GM18909 (cell line): ENCODE data around the gene POLD2.

Source experiments
- ATAC-seq: cut with Tn5 transposase; IDR thresholded peaks from one replicate; pipeline ENCODE4 v1.9.1; 2021; ENCODE audit warnings: mild to moderate bottlenecking; ENCODE audit not compliant: unreplicated experiment, poor library complexity

POLD2 gene

DNA sequence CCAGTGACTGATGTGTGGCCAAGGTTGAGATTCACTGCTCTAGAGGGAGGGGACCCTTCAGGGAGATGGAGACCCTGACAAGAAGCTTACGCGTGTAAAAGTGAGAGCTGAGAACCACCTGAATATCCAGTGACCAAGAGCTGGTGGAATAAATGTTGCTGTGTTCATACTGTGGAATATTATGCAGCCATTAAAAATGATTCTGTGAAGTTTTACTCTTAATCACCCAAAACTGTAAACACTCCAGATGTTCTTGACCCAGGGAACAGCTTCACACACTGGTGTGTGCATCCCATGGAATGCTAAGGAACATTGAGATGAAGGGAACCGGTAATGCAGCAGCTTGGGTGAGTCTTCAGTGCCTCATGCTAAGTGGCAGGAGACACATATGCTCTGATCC, 36.7 kb downstream of the POLD2 start:
- ATAC-seq, result no peak

GRCh38 chr7:44085546-44085945, 37.8 kb downstream of the POLD2 start:
- ATAC-seq, result no peak

GRCh38 chr7:44084701-44085100, 38.6 kb downstream of the POLD2 start:
- ATAC-seq, result no peak

GRCh38 chr7:44083796-44084195, 39.6 kb downstream of the POLD2 start:
- no peak for ATAC-seq

GRCh38 chr7:44082541-44083207, 40.7 kb downstream of the POLD2 start:
- ATAC-seq, result peak; percentile 95

DNA sequence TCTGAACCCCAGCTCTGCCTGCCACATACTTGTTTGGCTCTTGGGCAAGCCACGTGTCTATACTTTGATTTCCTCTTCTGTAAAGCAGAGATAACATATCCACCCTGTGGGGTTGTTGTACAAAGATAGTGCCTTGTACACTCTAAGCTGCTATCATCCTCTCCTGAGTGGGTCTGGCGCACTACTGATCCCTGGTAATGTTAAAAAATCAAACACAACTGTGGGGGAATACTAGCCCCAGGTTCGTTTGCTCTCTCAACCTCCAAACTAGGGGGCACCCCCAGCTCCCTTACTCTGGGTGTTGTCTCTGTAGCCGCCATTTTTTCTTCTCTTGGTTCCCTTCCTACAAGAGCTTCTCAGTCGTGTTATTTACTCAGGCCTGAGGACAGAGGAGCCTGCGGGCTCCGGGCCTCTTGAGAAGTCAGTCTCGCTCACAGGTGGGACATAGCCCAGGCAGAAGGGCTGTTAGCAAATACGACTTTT, 42.0 kb downstream of the POLD2 start:
- no peak for ATAC-seq

GRCh38 chr7:44080686-44081265, 42.6 kb downstream of the POLD2 start:
- no peak for ATAC-seq

GRCh38 chr7:44080118-44080517, 43.2 kb downstream of the POLD2 start:
- no peak for ATAC-seq

- no peak for ATAC-seq
Measured at GRCh38 chr7:44079331-44080021, 43.9 kb downstream of the POLD2 start.

DNA sequence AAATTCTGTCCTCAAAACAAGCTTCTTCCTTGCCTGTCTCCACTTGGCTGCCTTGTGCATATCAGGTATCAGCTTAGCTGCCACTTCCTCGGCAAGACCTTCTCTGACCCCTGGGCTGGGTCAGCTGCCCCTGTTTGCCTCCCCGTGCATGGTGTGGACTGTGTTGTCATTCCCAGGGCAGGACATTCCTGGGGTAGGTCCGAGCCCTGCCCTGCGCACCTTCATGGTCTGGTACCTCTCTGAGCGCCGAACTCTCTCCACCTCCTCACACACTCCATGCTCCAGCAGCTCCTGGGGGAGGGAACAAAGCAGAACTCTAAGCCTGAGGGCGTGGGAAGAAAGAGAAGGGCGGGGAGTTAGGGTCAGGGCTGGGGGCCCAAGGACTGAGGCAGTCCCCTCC, 44.8 kb downstream of the POLD2 start:
- no peak for ATAC-seq

GRCh38 chr7:44077681-44078091, 45.7 kb downstream of the POLD2 start:
- no peak for ATAC-seq

- ATAC-seq, result no peak
Measured at GRCh38 chr7:44077061-44077460, 46.3 kb downstream of the POLD2 start.

- no peak for ATAC-seq
Measured at GRCh38 chr7:44076101-44076895, 47.0 kb downstream of the POLD2 start.

- ATAC-seq, result no peak
Measured at GRCh38 chr7:44075296-44076075, 47.9 kb downstream of the POLD2 start.

- ATAC-seq, result no peak
Measured at GRCh38 chr7:44074349-44074695, 49.0 kb downstream of the POLD2 start.

DNA sequence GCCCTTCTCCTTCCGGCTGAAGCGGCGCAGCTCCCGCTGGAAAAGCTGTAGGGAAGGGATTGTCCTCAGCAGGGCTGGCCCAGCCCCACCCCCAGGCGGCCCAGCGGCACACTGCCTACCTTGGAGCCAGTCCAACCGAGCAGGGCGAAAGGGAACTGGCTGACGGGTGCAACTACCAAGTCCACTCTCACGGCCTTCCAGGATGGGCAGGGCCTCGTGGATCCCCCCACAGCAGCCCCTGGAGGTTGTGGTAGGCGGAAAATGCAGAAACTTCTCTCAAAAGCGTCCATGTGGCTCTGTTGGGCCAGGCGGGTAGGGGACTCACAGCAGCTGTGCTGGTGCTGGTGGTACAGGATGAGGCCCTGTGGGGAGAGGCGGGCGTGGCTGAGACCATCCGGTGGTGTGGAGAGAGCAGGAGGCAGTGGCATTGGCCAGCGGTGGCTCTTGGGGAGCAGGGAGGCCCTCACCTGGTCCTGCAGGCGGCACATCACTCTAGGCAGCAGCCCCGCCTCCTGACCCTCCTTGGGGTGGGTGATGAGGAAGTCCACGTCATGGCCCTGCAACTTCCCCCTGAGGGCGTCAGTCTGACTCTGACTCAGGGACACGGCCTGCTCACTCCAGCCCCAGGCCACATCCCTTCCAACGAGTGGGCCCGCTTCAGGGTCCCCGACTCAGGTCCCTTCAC, 49.5 kb downstream of the POLD2 start:
- peak; percentile 53 for ATAC-seq

DNA sequence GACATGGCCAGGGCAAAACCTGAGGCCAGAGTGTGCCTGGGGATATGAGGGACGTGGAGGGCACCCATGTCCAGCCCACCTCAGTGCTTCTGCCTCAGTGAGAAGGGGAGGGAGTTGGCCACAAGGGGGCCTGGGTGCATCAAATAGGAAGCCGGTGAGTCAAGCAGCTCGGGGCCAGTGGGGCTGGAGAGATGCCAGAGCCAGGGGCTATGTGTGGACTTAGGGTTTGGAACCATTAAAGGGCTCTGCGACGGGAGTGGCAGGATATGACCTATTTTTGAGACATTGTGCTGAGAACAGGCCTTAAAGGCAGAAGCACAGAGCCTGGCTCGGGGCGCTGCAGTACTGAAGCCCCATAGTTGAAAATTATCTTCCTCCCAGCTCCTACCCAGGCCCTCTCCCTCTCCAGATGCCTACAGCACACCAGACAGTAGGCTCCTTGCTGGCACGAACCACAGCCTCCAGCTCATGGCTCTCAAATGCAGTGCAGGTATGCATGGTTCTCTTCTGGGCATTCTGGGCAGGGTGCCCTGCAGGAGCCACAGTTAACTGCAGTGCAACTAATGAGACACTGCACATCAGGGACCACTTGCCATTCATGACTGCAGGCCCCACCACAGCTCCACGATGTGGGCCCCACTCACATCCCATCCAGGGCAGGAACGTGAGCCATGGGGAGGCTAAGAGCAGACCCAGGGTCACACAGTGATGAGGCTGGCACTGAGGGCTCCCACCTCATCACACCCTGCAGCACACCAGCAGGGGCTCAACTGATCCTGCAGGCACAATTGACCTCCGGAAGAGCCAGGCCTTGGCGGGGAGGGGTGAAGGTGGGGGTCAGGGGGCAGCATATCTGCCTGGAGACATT, 50.8 kb downstream of the POLD2 start:
- no peak for ATAC-seq

GRCh38 chr7:44071726-44072363, 51.5 kb downstream of the POLD2 start:
- no peak for ATAC-seq
